GM12878 (cell line): ENCODE measurements around the gene NCAM1. TPM values are rescaled to one million over a fixed set of nuclear protein-coding genes. Genes with fewer than 3 reads are reported as not detected.

Experiments
- ATAC-seq: fragments of 200-7000 bp; cut with Tn5 transposase; 3 replicates; pipeline ENCODE4 v1.9.1; 2020; ENCODE audit warnings: mild to moderate bottlenecking, moderate library complexity
- BruUV-seq: library from RNA; stranded (reverse); fragments of 400-500 nt; replicated peaks from 2 replicates; lab custom pipeline; 2021; lab: Mats Ljungman, UMichigan
- CTCF ChIA-PET: fragments of 300-600 bp; sonication (Branson Sonifier 250); formaldehyde crosslinking; extraction: SDS; loops from one replicate; lab custom pipeline; 2021; ENCODE audit warnings: inconsistent platforms; lab: Yijun Ruan, JAX
- POLR2A ChIA-PET: fragments of 350-600 bp; formaldehyde crosslinking; extraction: SDS; loops from one replicate; lab custom pipeline; 2021; ENCODE audit warnings: inconsistent platforms; lab: Charles Lee
- RAD21 ChIA-PET: fragments of 300-600 bp; sonication (Branson Sonifier 250); formaldehyde crosslinking; loops from one replicate; lab custom pipeline; 2023; ENCODE audit warnings: antibody characterized with exemption; ENCODE audit not compliant: unreplicated experiment; lab: Charles Lee
- SMC1A ChIA-PET: fragments of 300-600 bp; sonication (Branson Sonifier 250); formaldehyde crosslinking; loops from one replicate; lab custom pipeline; 2023; ENCODE audit not compliant: unreplicated experiment, uncharacterized antibody; lab: Charles Lee
- DNase-seq: peaks from one replicate; pipeline ENCODE4 v3.0.0-alpha.2; 2011; ENCODE audit warnings: low read depth, low spot score
- FAIRE-seq: peaks from 3 replicates; lab custom pipeline; 2011; peaks lifted over from hg19 to GRCh38; lab: Jason Lieb, UNC
- H2AFZ ChIP-seq: 2 replicates; pipeline ENCODE4 v1.6.0; 2011; ENCODE audit warnings: low read depth, low read length, control low read depth; ENCODE audit not compliant: control insufficient read depth
- H3K27ac ChIP-seq: 2 replicates; pipeline ENCODE4 v1.5.1; 2011; ENCODE audit warnings: control low read depth; ENCODE audit not compliant: control insufficient read depth, insufficient read depth
- H3K27me3 ChIP-seq, 2 experiments: replicated peaks in 1 of 2; 2 replicates each; pipeline versions ENCODE4 v1.6.0 to v1.6.1; 2011; ENCODE audit warnings: low read length in 1 of 2; ENCODE audit not compliant: control insufficient read depth in 2 of 2, insufficient read depth in 2 of 2
- H3K36me3 ChIP-seq, 2 experiments: 2 replicates each; pipeline ENCODE4 v1.5.1; 2011; ENCODE audit warnings: low read length in 1 of 2; ENCODE audit not compliant: control insufficient read depth in 2 of 2, insufficient read depth in 2 of 2
- H3K4me1 ChIP-seq: 2 replicates; pipeline ENCODE4 v1.6.1; 2011; ENCODE audit warnings: mild to moderate bottlenecking, low read length, moderate library complexity, mixed read lengths; ENCODE audit not compliant: control insufficient read depth, insufficient read depth
- H3K4me2 ChIP-seq: 2 replicates; pipeline ENCODE4 v1.6.0; 2011; ENCODE audit warnings: control low read depth; ENCODE audit not compliant: control insufficient read depth, insufficient read depth
- H3K4me3 ChIP-seq: fragments of 200-600 bp; sonication (generic); 2 replicates; pipeline ENCODE4 v1.5.1; 2016
- H3K79me2 ChIP-seq: 2 replicates; pipeline ENCODE4 v1.6.0; 2011; ENCODE audit warnings: low read length; ENCODE audit not compliant: control insufficient read depth, insufficient read depth
- H3K9ac ChIP-seq: 2 replicates; pipeline ENCODE4 v1.8.0; 2011; ENCODE audit warnings: low read length, control low read depth, mixed read lengths; ENCODE audit not compliant: control insufficient read depth, insufficient read depth
- H3K9me3 ChIP-seq: replicated peaks from 3 replicates; pipeline ENCODE4 v1.5.1; 2011; ENCODE audit warnings: mild to moderate bottlenecking, low read length; ENCODE audit not compliant: control insufficient read depth, insufficient read depth
- H4K20me1 ChIP-seq: 2 replicates; pipeline ENCODE4 v1.6.0; 2011; ENCODE audit not compliant: control insufficient read depth, insufficient read depth
- ASH2L ChIP-seq: fragments of 300-600, 200-600 bp; sonication (generic); IDR thresholded peaks from 2 replicates; pipeline ENCODE4 v1.6.1; 2017; ENCODE audit warnings: low read depth, mild to moderate bottlenecking, borderline replicate concordance
- BRCA1 ChIP-seq: IDR thresholded peaks from 2 replicates; pipeline ENCODE4 v1.6.1; 2011; ENCODE audit warnings: low read depth, low read length, improper control_type of control experiment
- CBX5 ChIP-seq: sonication (generic); IDR thresholded peaks from 2 replicates; pipeline ENCODE4 v1.6.1; 2016; ENCODE audit warnings: low read depth, moderate library complexity, mild to moderate bottlenecking, inconsistent platforms
- CREM ChIP-seq: IDR thresholded peaks from 2 replicates; pipeline ENCODE4 v1.6.1; 2014; ENCODE audit warnings: antibody characterized with exemption, low read depth
- E4F1 ChIP-seq: fragments of 450-650 bp; IDR thresholded peaks from 2 replicates; pipeline ENCODE4 v1.6.1; 2018; ENCODE audit warnings: borderline replicate concordance, mild to moderate bottlenecking; ENCODE audit not compliant: partially characterized antibody
- HDGF ChIP-seq: fragments of 450-650 bp; IDR thresholded peaks from 2 replicates; pipeline ENCODE4 v1.6.1; 2016; ENCODE audit warnings: antibody characterized with exemption
- IRF4 ChIP-seq: IDR thresholded peaks from 2 replicates; pipeline ENCODE4 v1.6.1; 2011; ENCODE audit warnings: low read depth, low read length
- KLF5 ChIP-seq: fragments of 450-650 bp; IDR thresholded peaks from 2 replicates; pipeline ENCODE4 v1.6.1; 2014; ENCODE audit warnings: mild to moderate bottlenecking; ENCODE audit not compliant: partially characterized antibody
- NFXL1 ChIP-seq: fragments of 450-650 bp; IDR thresholded peaks from 2 replicates; pipeline ENCODE4 v1.6.1; 2017; ENCODE audit warnings: antibody characterized with exemption, mild to moderate bottlenecking, borderline replicate concordance
- PKNOX1 ChIP-seq: fragments of 450-650 bp; IDR thresholded peaks from 2 replicates; pipeline ENCODE4 v1.6.1; 2016; ENCODE audit warnings: mild to moderate bottlenecking
- SKIL ChIP-seq: fragments of 450-650 bp; IDR thresholded peaks from 2 replicates; pipeline ENCODE4 v1.6.1; 2017; ENCODE audit warnings: mild to moderate bottlenecking, low read depth, inconsistent platforms; ENCODE audit not compliant: poor library complexity, severe bottlenecking
- SUPT20H ChIP-seq: IDR thresholded peaks from 2 replicates; pipeline ENCODE4 v1.6.1; 2011; ENCODE audit warnings: low read depth, mild to moderate bottlenecking, low read length, moderate library complexity, borderline replicate concordance; ENCODE audit not compliant: control insufficient read depth
- SUZ12 ChIP-seq: fragments of 200-600 bp; sonication (generic); IDR thresholded peaks from one replicate; pipeline ENCODE4 v1.6.1; 2018; ENCODE audit warnings: antibody characterized with exemption, mild to moderate bottlenecking; ENCODE audit not compliant: unreplicated experiment
- WGBS: methylation state at CpG from one replicate; pipeline ENCODE4 v1.1.6; 2016; ENCODE audit warnings: low lambda C conversion rate; ENCODE audit not compliant: insufficient replicate concordance, insufficient coverage; ENCODE audit errors: missing lambda C conversion rate; 5-methylcytosine and 5-hydroxymethylcytosine counted together
- in situ Hi-C: fragments of 300-500 bp; cut with MboI; formaldehyde crosslinking; loops from 9 replicates; pipeline ENCODE4 v1.14.3; 2018; ENCODE audit warnings: mixed read lengths
- intact Hi-C: fragments of 100-400 bp; cut with micrococcal nuclease; formaldehyde crosslinking; loops from one replicate; pipeline ENCODE4 v1.14.2; 2022; ENCODE audit not compliant: unreplicated experiment
- polyA plus RNA-seq, 11 experiments: library from polyadenylated mRNA; depleted of rRNA in 4 of 11; unstranded in 6 of 11; stranded (reverse) in 5 of 11; fragments of >200 nt; fragmentation: Nextera tagmentation in 4 of 11; fragmentation: Illumina TruSeq in 1 of 11; extraction: Ambion mirVana in 4 of 11; extraction: Trizol in 1 of 11; gene quantifications; 1 replicate in 1 of 11; 2 replicates in 10 of 11; pipeline versions ENCODE4 v1.2.1 to v1.2.3, GENCODE V29; 2011 to 2016; ENCODE audit warnings: inconsistent platforms in 2 of 11, missing spikeins in 2 of 11, low read depth in 1 of 11
- total RNA-seq, 4 experiments: library from RNA; depleted of rRNA in 3 of 4; stranded (reverse); fragments of >200 nt in 3 of 4; fragmentation: Illumina TruSeq in 1 of 4; extraction: Trizol in 1 of 4; gene quantifications; 2 replicates each; pipeline versions ENCODE4 v1.2.1 to v1.2.3, GENCODE V29; 2013 to 2021
- TF ChIP-seq, protein P1 (sequence below): fragments of 450-650 bp; IDR thresholded peaks from 2 replicates; pipeline ENCODE4 v1.6.1; 2017; ENCODE audit warnings: low read depth, mild to moderate bottlenecking, moderate library complexity
- TF ChIP-seq, protein P2 (sequence below): fragments of 450-650 bp; IDR thresholded peaks from 2 replicates; pipeline ENCODE4 v1.6.1; 2017; ENCODE audit warnings: borderline replicate concordance

Gene NCAM1
- total and polyA plus RNA-seq, 10 of the 15 experiments (the other 5 are each of a cell fraction or from before 2014, with no cell fraction given): 0.10 to 0.23 (median 0.11) TPM; not detected in 7

- H2AFZ ChIP-seq: no peak overlapping the region
- no peak overlapping the region for H3K27ac ChIP-seq
- BruUV-seq: no TSS peak
- no peak for ATAC-seq
- no peaks in the 10 kb centered on the region for H4K20me1 ChIP-seq
- H3K36me3 ChIP-seq: no peaks in the 10 kb centered on the region
- CTCF ChIA-PET: no interaction called here
- no peak overlapping the region for H3K4me3 ChIP-seq
- in situ Hi-C loops (no loop called here), intact Hi-C loops (no loop called here)
- DNase-seq: no peak
- no peaks in the 10 kb centered on the region for H3K79me2 ChIP-seq
- H3K9ac ChIP-seq: no peak overlapping the region
- no peak for FAIRE-seq
- no peak for TF ChIP-seq E4F1
- TF ChIP-seq BRCA1: no peak
- no peak for TF ChIP-seq KLF5
- TF ChIP-seq PKNOX1: no peak
- no peak for TF ChIP-seq HDGF
- TF ChIP-seq CREM: no peak
- no peak for TF ChIP-seq SUZ12
- TF ChIP-seq, protein P1, sequence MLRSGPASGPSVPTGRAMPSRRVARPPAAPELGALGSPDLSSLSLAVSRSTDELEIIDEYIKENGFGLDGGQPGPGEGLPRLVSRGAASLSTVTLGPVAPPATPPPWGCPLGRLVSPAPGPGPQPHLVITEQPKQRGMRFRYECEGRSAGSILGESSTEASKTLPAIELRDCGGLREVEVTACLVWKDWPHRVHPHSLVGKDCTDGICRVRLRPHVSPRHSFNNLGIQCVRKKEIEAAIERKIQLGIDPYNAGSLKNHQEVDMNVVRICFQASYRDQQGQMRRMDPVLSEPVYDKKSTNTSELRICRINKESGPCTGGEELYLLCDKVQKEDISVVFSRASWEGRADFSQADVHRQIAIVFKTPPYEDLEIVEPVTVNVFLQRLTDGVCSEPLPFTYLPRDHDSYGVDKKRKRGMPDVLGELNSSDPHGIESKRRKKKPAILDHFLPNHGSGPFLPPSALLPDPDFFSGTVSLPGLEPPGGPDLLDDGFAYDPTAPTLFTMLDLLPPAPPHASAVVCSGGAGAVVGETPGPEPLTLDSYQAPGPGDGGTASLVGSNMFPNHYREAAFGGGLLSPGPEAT: no peak
- no peak for TF ChIP-seq ASH2L
- TF ChIP-seq IRF4: no peak
- TF ChIP-seq CBX5: no peak
- TF ChIP-seq, protein P2, sequence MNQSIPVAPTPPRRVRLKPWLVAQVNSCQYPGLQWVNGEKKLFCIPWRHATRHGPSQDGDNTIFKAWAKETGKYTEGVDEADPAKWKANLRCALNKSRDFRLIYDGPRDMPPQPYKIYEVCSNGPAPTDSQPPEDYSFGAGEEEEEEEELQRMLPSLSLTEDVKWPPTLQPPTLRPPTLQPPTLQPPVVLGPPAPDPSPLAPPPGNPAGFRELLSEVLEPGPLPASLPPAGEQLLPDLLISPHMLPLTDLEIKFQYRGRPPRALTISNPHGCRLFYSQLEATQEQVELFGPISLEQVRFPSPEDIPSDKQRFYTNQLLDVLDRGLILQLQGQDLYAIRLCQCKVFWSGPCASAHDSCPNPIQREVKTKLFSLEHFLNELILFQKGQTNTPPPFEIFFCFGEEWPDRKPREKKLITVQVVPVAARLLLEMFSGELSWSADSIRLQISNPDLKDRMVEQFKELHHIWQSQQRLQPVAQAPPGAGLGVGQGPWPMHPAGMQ: no peak
- TF ChIP-seq NFXL1: no peak
- no peak for TF ChIP-seq SKIL
- no peak for TF ChIP-seq SUPT20H
- H3K27me3 ChIP-seq: peaks cover 0 to 2% of the 10 kb centered on the region in 2 experiments; a peak in 2 of 4 replicates
- no peak overlapping the region for H3K4me2 ChIP-seq
- POLR2A ChIA-PET: no interaction called here
- no peaks in the 10 kb centered on the region for H3K9me3 ChIP-seq
- WGBS: 19% methylated on average over 5 of the region's 5 CpGs
- RAD21 ChIA-PET: no interaction called here
- no peaks in the 10 kb centered on the region for H3K4me1 ChIP-seq
- SMC1A ChIA-PET: no interaction called here
These were observed 73.4 kb downstream of the NCAM1 start for GRCh38 chr11:113034576-113034975.
